HG03045 (cell line): Measurements from ENCODE around the gene ARHGEF16.

Experiments
- ATAC-seq: cut with Tn5 transposase; IDR thresholded peaks from one replicate; pipeline ENCODE4 v1.9.1; 2021; ENCODE audit warnings: mild to moderate bottlenecking, moderate library complexity; ENCODE audit not compliant: unreplicated experiment

The ARHGEF16 gene

DNA sequence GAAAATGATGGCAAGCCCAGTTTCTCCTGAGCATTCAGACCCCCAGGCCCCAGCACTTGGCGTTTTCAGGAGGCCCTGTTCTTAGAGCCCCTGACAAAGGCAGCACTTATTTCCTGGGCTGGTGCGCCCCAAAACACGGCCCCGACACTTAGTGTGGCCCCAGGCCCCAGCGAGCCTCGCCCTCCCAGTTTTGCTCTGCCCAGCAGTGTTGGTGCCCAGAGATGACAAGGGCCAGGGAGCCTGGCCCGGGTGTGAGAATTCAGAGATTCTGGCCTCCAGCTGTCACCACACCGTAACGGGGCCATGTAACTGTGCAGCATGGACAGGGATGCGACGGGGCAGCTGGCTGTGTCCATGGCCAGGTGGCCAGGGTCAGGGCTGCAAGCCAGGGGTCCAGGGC, 18.0 kb upstream of the ARHGEF16 start:
- ATAC-seq: no peak

DNA sequence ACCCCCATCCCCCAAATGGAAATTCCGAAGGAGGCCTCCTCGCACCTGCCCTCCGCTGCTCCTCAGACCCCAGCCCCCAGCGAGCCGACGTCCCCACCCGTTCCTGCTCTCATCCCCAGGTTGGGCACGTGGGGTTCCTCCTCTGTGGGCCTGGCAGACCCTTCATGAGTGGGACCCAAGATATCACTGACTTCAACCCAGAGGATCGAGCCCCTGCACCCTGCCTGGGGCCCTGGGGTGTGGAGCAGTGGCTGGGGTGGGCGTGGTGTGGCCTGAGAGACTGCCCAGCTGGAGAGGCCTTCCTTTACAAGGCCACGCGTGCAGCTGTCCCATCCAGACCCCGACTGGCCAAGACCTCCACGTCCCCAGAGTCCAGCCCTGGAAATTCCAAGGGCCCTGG, 17.6 kb upstream of the ARHGEF16 start:
- no peak for ATAC-seq

- no peak for ATAC-seq
Measured at GRCh38 chr1:3438661-3439180, 15.7 kb upstream of the ARHGEF16 start.

GRCh38 chr1:3439346-3440299, 14.8 kb upstream of the ARHGEF16 start:
- no peak for ATAC-seq

DNA sequence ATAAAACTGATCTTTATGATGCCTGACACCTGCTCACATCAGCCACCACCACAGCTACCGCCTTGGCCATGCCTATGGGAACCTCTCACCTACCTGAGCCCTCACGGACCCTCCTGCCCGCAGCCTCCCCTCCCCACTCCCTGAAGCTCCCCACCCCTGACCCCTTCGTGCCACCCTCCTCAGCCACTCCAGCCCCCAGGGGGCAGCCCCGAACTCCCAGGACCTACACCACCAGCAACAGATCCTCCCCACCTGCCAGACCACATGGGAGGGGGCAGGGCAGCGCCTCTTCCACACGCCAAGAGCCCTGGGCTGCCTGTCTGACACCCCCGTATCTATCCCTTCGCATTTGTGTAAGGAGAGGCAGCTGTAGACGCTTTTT, 14.2 kb upstream of the ARHGEF16 start:
- ATAC-seq: no peak

- ATAC-seq: no peak
Measured at GRCh38 chr1:3440711-3441409, 13.6 kb upstream of the ARHGEF16 start.

- ATAC-seq: no peak
Measured at GRCh38 chr1:3441410-3441847, 13.0 kb upstream of the ARHGEF16 start.

DNA sequence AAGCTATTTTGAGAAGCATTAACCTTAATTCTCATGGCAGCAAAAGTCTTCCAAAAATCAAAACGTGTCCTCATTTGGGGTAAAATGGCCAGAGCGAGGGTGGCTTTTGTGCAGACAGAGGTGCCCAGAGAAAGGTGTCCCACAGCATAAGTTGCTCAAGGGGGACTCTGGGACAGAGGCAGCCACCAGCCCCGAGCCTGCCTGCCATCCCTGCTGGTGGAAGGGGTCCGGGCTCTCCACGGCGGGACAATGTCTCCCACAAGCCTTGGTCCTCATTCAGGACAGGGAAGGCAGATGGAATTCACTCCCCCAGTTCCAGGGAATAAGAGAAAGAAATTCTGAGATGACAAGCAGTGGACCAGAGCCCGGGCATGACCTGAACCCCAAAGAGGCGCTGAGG, 12.6 kb upstream of the ARHGEF16 start:
- no peak for ATAC-seq

- no peak for ATAC-seq
Measured at GRCh38 chr1:3442331-3442730, 12.1 kb upstream of the ARHGEF16 start.

- no peak for ATAC-seq
Measured at GRCh38 chr1:3442901-3443300, 11.6 kb upstream of the ARHGEF16 start.

GRCh38 chr1:3443807-3444206, 10.7 kb upstream of the ARHGEF16 start:
- no peak for ATAC-seq

DNA sequence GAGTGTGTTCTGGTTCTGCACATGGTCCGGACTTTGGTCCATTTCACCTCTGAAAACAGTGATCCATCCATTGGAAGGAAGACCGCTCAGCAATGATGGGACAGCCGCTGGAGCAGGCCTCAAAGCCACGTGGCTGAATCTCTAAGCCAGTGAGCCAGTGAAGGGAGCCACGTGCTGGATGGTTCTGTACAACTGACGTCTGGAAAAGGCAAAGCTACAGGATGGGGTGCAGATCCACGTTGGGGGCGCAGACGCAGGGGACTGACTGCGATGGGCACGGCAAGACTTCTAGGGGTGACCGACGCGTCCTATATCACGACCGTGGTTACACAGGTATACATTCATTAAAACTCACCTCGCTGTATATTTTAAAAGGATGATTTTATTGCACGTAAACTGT, 10.2 kb upstream of the ARHGEF16 start:
- ATAC-seq: no peak

- ATAC-seq: no peak
Measured at GRCh38 chr1:3444736-3445135, 9.7 kb upstream of the ARHGEF16 start.

DNA sequence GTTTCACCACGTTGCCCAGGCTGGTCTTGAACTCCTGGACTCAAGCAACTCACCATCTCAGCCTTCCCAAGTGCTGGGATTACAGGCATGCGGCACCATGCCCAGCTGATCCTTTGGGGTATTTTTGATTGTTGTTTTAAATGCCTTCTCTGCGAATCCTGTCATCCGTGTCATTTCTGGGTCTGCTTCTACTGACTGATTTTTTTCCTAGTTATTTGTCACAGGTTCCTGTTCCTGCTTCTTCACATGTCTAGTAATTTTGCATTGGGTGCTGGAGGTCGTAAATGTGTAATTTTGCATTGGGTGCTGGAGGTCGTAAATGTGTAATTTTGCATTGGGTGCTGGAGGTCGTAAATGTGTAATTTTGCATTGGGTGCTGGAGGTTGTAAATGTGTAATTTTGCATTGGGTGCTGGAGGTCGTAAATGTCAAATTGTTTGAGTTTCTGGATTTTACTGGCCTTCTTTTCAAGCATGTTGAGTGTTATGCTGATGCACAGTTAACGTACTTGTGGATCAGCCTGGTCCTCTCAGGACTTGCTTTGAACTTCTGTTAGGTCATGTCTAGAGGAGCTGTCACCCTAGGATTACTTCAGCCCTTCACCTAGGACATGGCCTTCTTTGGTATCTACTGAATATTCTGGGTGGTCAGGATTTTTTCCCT, 4.1 kb upstream of the ARHGEF16 start:
- no peak for ATAC-seq

DNA sequence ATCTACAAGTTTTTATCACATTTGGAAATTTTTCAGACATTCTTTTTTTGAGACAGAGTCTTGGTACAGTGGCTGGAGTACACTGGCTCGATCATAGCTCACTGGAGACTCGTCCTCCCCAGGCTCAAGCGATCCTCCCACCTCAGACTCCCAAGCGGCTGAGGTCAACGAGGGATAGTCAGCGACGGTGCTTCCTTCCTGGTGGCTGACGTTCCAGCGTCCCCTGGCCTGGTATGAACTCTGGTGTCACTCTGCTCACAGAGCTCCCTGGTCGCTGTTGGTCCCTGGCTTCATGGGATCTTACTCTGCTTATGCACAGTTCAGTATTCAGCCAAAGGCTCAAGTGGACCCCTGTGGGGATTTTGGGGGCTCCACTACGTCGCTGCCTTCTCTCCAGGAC, 3.5 kb upstream of the ARHGEF16 start:
- ATAC-seq: no peak

GRCh38 chr1:3451994-3452865, 2.2 kb upstream of the ARHGEF16 start:
- no peak for ATAC-seq

GRCh38 chr1:3452866-3453175, 1.6 kb upstream of the ARHGEF16 start:
- ATAC-seq: no peak

- ATAC-seq: no peak
Measured at GRCh38 chr1:3453203-3453761, 1.2 kb upstream of the ARHGEF16 start.

GRCh38 chr1:3454811-3455618, 550 bp downstream of the ARHGEF16 start:
- no peak for ATAC-seq
